Measurements from ENCODE around the gene GABBR2.

GRCh38 chr9:98552331-98552730, 156.4 kb downstream of the GABBR2 start:
- no peak for TF ChIP-seq CTCF (IDR thresholded peaks at IDR 0.05)
- TF ChIP-seq POLR2A (IDR thresholded peaks at IDR 0.05): no peak
- TF ChIP-seq POLR2AphosphoS5 (IDR thresholded peaks at IDR 0.05): no peak

Data from breast epithelium (tissue), 3 donors.